Occipital lobe (tissue), 2 donors: ENCODE data around the gene AP2B1. TPM values are rescaled to one million over a fixed set of nuclear protein-coding genes. Genes with fewer than 3 reads are reported as not detected.

Source experiments
- DNase-seq: peaks from one replicate; lab custom pipeline; 2025; lab: John Stamatoyannopoulos, UW
- total RNA-seq: library from RNA; depleted of rRNA; stranded (reverse); fragments of >200 nt; gene quantifications from one replicate; pipeline ENCODE4 v1.2.3, GENCODE V29; 2014

Gene AP2B1
- total RNA-seq, 1 donor from 2014 or later = 123 TPM

- DNase-seq = no peak
Observed at GRCh38 chr17:35728551-35728950, 141.4 kb downstream of the AP2B1 start.

- DNase-seq = no peak
Observed at GRCh38 chr17:35729405-35729833, 142.3 kb downstream of the AP2B1 start.

- no peak for DNase-seq
Observed at GRCh38 chr17:35730400-35731005, 143.4 kb downstream of the AP2B1 start.

- peak; percentile 62 for DNase-seq
Observed at GRCh38 chr17:35731239-35731916, 144.3 kb downstream of the AP2B1 start, which contains the start of gene RASL10B. TSS of gene RASL10B (plus strand) at chr17:35731639. CDS start at chr17:35735185, 3,546 bp downstream.

GRCh38 chr17:35731917-35732805 lies 145.0 kb downstream of the AP2B1 start:
- no peak for DNase-seq

GRCh38 chr17:35732806-35733136 lies 145.6 kb downstream of the AP2B1 start:
- DNase-seq = no peak

GRCh38 chr17:35733366-35733765 lies 146.2 kb downstream of the AP2B1 start:
- DNase-seq = no peak

GRCh38 chr17:35734396-35734795 lies 147.3 kb downstream of the AP2B1 start:
- no peak for DNase-seq

- no peak for DNase-seq
Observed at GRCh38 chr17:35735036-35735805, 148.1 kb downstream of the AP2B1 start.

- no peak for DNase-seq
Observed at GRCh38 chr17:35736236-35736635, 149.1 kb downstream of the AP2B1 start.

- DNase-seq = no peak
Observed at GRCh38 chr17:35738519-35739133, 151.5 kb downstream of the AP2B1 start.

GRCh38 chr17:35740216-35740615 lies 153.1 kb downstream of the AP2B1 start:
- no peak for DNase-seq

- DNase-seq = no peak
Observed at GRCh38 chr17:35740997-35741931, 154.1 kb downstream of the AP2B1 start.

- DNase-seq = no peak
Observed at GRCh38 chr17:35742496-35742895, 155.4 kb downstream of the AP2B1 start.

GRCh38 chr17:35742896-35743477 lies 155.9 kb downstream of the AP2B1 start:
- DNase-seq = no peak

- DNase-seq = no peak
Observed at GRCh38 chr17:35743626-35744328, 156.7 kb downstream of the AP2B1 start.

- DNase-seq = no peak
Observed at GRCh38 chr17:35744830-35745229, 157.7 kb downstream of the AP2B1 start.

- no peak for DNase-seq
Observed at GRCh38 chr17:35745246-35745645, 158.1 kb downstream of the AP2B1 start.

GRCh38 chr17:35745749-35746320 lies 158.7 kb downstream of the AP2B1 start:
- DNase-seq = no peak
